GM18526 (cell line): ENCODE data around the gene CRYAB.

ENCODE experiments used
- POLR2A ChIP-seq: IDR thresholded peaks from 3 replicates; pipeline ENCODE4 v1.6.1; 2011; ENCODE audit not compliant: insufficient read length; ENCODE audit errors: extremely low read depth

The CRYAB gene

DNA sequence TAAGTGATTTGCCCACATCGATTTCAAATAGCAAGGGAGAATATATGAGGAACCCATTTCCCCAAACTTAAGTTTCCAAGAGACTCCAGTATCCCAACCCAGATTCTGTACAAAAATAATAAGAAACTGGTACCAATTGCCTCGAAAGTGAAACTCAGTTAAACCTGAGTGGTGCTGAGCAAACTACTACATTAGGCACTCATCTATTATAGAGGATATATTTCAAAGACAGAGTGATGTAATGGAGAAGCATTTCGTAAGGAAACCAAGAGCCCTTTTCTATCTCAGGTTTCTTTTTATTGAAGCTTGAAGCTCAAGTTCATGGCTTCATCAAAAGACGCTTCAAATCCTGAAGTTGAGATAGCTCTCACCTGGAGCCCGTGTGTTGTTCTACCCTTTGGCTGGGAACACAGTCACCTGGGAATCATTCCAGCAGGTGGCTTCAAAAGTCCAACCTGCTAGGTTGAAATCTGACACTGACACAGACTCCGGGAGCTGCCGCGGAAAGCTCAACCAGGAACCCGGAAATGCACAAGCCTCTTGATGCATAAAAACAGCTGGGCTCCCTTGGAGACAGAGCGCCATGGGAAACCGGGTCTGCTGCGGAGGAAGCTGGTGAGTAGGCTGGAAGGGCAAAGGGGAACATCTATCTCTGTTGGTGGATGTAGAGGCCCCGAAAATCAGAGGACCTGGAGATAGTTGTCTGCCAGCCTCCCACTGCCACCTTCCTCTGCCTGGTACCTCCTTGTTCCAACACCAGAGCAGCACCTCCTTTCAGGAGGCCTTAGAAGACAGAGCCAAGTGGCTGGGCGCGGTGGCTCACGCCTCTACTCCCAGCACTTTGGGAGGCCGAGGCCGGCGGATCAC, 7.1 kb upstream of the CRYAB start, which contains the start of gene C11orf52:
Gene C11orf52 (plus strand): TSS at position 524 of the 867 bp plus-strand sequence. CDS start 60 bp downstream, at position 584.
- TF ChIP-seq POLR2A, result no peak

DNA sequence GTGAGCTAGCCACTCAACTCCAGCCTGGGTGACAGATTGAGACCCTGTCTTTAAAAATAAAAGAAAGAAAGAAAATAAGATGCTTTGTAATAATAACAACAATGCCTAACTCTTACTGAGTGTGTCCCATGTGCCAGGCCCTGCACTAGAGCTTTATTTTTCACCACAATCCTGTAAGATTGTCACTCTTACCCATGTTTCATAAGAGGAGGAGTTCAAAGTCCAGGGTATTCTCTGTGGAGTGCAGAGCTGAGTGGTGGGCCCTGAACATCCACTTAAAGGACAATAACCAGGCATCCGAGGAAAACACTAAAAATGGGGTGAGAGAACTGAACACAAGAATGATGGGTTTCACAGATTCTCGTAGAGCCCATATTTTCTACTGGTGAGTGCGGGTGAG, 6.2 kb upstream of the CRYAB start:
- TF ChIP-seq POLR2A, result no peak

DNA sequence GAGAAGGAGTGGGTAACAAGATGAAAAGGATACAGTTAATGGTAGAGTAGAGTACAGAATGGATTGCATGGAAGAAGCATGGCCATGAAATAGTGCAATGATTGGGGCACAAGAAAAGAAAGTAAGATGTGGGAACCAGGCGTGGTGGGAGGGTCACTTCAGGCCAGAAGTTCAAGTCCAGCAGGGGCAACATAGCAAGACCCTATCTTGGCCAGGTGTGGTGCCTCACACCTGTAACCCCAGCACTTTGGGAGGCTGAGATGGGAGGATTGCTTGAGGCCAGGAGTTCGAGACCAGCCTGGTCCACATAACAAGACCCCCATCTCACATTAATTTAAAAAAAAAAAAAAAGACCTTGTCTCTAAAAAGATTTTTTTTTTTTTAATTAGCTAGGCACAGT, 5.7 kb upstream of the CRYAB start:
- TF ChIP-seq POLR2A, result no peak

DNA sequence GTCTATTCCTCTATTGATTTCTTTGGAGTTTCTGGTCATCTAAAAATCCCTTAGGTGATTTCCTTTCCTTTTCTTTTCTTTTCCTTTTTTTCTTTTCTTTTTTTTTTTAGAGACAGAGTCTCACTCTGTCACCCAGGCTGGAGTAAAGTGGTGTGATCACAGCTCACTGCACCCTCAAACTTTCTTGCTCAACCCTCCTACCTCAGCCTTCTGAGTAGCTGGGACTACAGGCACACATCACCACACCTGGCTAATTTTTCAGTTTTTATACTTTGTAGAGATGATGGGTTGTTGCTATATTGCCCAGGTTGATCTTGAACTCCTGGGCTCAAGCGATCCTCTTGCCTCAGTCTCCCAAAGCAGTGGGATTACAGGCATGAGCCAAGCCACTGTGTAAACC, 5.2 kb upstream of the CRYAB start:
- no peak for TF ChIP-seq POLR2A

DNA sequence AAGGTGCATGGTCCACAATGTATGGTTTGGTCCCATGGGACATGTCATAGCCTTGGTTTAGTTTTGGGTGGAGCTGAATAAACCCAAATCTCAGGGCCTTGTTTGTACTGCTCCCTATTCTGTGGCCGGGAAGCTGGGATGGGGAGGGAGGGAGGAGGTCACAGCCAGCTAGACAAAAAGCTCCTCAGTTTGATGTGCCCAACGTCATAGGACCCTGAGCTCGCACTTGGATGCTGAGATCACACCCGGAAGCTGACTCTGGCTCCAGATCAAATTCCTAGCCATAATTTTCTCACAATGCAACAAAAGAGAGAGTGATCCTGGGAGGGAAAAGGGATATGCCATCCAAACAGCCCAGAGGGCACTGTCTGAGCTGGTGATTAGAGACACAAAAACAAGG, 2.4 kb upstream of the CRYAB start:
- TF ChIP-seq POLR2A, result no peak

DNA sequence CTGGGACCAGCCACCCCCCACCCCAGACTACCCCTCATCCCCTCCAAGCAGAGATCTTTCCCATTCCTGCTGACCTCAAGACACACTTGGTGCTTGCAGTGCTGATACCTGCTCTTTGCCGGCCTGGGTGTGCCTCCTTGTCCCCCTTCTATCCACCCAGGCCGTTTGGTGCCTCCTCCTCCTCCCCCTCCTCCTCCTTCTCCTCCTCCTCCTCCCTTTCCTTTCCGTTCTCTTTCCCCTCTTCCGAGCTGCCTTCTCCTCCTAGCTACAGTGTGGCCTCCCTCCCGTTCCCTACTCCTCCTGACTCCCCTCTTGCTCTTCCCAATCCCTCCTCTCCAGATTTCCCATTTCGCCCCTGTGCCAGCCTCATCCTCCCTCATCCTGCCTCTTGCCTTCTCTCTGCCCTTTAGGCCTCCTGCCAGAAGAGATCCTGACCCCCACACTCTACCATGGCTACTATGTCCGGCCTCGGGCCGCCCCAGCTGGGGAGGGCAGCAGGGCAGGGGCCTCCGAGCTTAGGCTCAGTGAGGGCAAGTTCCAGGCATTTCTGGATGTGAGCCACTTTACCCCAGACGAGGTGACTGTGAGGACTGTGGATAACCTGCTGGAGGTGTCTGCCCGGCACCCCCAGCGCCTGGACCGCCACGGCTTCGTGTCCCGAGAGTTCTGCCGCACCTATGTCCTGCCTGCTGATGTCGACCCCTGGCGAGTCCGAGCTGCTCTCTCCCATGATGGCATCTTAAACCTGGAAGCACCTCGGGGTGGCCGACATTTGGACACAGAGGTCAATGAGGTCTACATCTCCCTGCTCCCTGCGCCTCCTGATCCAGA, 1.7 kb upstream of the CRYAB start:
- TF ChIP-seq POLR2A, result no peak

DNA sequence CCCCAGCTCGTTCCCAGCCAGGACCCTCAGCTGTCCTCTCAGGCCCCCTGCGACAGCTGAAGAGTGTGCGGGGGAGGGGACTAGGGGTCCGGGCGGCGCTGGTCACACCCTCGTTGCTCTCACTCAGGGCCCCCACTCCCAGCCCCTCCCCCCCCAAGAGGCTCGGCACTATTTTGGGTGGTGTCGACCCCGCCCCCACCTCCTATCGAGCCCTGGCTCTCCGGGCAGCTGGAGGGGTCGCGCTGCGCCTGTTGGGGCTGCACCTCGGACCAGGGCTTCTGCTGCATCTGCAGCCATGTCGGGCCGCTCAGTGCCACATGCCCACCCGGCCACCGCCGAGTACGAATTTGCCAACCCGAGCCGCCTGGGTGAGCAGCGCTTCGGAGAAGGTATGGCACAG, 965 bp upstream of the CRYAB start, which contains the start of gene HSPB2:
Gene HSPB2 (plus strand): TSS at position 200 of the 400 bp plus-strand sequence. CDS start 96 bp downstream, at position 296.
- TF ChIP-seq POLR2A, result no peak

DNA sequence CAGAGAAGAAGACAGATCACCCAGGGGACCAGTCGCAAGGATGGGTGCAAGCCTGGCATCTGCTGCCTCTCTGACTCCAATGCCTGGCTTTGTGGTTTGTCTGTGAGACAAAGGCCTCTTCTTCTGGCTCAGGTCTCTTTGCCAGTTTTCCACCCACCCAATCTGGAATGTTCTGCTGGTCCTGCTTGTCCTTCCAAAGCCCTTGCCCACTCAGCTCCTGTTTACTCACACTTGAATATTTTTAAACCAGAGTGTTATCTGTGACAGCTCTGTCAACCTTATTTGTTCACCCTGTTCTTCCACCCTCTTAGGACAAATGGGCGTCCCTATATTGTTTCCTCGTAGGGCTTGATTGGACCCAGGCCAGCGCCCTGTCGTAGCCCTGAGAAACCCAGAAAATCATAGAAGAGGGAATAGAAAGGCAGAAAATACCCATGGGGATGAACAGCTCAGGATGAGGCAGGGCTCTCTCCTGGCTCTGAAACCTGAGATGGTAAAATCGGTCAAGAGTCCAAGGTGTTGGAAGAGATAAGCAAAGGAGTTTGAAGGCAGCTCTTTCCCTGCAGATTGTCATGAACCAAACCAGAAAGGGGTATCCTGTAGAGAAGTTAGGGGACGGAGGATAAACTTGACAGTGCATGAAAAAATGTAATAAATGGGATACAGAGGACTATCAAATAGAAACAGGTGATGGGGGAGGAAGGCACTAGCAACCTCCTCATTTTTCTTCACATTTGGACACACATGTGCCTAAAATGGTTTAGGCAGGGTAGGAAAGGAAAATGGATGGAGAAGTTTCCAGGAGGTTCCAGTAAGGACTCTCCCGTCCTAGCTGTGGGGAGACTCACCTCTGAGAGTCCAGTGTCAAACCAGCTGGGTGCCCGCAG, 651 bp downstream of the CRYAB start:
- no peak for TF ChIP-seq POLR2A

DNA sequence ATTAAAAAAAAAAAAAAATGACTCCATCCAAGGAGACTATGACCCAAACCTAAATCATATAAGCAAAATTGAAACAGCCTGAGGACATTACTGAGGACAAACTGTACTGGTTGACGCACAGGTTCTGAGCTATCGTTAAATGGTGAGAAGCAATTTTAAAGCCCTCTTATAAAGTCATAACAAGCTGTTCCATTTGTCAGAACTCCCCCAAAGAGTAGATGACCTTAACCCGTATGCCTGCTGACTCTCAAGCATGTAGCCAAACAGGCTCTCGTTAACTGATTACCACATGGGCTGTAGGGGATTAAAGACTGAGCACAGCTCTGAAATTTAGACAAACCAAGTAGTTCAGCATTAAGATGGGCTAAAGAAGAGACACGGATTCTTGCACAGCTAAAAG, 2.2 kb downstream of the CRYAB start:
- TF ChIP-seq POLR2A, result no peak

DNA sequence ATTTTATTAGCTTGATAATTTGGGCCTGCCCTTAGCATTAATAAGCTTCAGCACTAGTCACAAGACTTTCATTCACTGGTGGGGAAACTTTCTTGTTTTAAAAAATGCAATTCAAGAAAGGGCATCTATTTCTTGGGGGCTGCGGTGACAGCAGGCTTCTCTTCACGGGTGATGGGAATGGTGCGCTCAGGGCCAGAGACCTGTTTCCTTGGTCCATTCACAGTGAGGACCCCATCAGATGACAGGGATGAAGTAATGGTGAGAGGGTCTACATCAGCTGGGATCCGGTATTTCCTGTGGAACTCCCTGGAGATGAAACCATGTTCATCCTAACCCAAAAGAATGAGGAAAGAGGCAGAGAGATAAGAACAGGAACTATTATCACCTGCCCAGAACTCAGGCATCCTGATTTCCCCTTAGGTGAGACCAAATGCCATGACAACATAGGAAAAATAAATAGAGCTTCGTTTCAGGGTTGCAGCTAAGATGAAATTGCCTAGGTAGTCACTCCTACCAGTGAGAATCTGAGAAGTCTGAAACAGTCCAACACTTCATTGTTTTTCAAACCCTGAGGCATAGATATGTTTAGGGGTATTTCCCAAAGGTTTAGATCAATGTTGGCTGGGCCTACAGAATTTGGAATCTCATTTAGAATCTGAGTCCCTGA, 2.8 kb downstream of the CRYAB start:
- no peak for TF ChIP-seq POLR2A

DNA sequence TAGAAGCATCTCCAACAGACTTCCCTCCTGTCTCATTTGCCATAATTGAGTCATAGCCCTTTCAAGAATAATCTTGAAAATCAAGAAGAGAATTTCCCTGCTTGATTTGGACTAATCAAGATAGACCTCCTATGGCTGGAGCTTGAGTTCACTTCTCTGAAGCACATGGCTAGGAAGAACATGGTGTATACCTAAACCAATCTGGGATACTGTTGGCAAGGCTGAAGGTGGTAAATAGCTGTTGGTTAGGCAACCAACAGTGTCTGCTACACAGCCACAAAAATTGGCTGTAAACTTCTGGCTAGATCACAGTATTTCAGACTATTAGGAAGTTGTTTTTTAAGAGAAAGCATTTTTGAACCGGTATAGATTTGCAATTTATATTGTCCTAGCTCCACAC, 4.9 kb downstream of the CRYAB start:
- TF ChIP-seq POLR2A, result no peak

DNA sequence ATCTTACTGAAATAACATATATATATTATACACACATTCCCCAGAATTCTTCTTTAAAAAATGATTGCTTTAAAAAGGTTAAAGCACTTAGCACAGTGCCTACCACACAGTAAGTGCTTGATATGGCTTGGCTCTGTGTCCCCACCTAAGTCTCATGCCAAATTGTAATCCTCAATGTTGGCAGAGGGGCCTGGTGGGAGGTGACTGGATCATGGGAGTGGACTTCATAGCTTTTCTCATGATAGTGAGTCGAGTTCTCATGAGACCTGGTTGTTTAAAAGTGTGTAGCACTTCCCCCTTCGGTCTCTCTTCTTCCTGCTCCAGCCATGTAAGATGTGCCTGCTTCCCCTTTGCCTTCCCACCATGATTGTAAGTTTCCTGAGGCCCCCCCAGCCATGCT, 6.2 kb downstream of the CRYAB start:
- TF ChIP-seq POLR2A, result no peak

DNA sequence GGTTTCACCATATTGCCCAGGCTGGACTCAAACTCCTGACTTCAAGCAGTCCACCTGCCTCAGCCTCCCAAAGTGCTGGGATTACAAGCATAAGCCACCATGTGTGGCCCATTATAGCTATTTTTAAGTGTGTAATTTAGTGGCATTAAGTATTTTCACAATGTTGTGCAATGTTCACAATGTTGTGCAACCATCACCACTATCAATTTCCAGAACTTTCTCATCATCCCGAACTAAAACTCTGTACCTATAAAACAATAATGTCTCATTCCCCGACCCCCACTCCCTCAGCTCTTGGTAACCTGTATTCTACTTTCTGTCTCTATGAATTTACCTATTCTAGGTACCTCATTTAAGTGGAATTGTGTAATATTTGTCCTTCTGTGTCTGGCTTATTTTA, 24.7 kb downstream of the CRYAB start:
- TF ChIP-seq POLR2A, result no peak

DNA sequence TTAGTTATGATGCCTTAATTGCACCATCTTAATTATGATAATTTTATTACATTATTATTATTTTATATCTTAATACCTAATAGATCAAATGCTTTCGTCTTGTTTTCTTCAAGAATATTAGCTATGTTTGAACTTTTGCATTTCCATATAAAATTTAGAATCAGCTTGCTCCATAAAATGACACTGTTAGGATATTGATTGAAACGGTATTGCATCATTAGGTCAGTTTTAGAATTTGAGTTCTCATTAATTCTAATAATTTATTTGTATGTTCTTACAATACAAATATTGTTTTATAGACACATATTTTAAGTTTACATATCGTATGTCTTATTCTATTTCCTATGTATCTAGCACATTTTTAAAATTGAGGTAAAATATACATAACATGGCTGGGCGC, 25.5 kb downstream of the CRYAB start:
- no peak for TF ChIP-seq POLR2A
